ENCODE measurements around the gene PARP4. TPM values are rescaled to one million over a fixed set of nuclear protein-coding genes. Genes with fewer than 3 reads are reported as not detected.

PARP4 gene
- total RNA-seq, 4 donors from 2014 or later: 38.3 to 47.4 (median 40.6) TPM

DNA sequence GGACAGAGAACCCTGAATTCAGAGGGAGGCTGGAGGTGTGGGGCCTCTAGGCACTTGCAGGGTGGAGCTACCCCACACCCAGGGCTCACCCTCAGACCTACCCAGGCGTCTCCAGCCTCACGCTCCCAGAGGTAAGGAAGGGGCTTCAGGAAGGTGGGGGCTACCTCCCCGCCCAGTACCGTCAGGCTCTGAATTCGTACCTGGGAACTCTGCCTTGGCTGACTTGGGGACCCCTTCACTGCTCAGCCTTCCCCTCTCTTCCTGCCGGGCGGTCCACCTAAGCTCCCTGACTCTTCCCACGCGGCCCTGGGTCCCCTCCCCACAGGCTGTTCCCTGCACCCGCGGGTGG lies 28.5 kb upstream of the PARP4 start:
- peaks cover 4 to 16% (median 9%) of the 10 kb centered on the region in 4 donors for H3K4me1 ChIP-seq
- 36% methylated on average over 10 of the region's 11 CpGs for WGBS
- intact Hi-C loops (cut with DNase I): no loop called here
- peaks cover 0 to 43% (median 18%) of the 10 kb centered on the region in 4 donors for H3K27me3 ChIP-seq
- no peak for DNase-seq (ENCODE audit: extremely low spot score)
- peak overlapping the region; percentile 47 to 53 (median 50) for H3K4me3 ChIP-seq
- no peaks in the 10 kb centered on the region for H3K36me3 ChIP-seq
- H3K27ac ChIP-seq (replicated peaks in 1 of 4): no peak overlapping the region
- no peaks in the 10 kb centered on the region for H3K9me3 ChIP-seq
- TF ChIP-seq POLR2A (IDR thresholded peaks at IDR 0.05; ENCODE audit: low read depth): no peak
- no peak for TF ChIP-seq POLR2AphosphoS5 (IDR thresholded peaks at IDR 0.05)
- no peak for TF ChIP-seq EP300 (IDR thresholded peaks at IDR 0.05)
- TF ChIP-seq CTCF (IDR thresholded peaks at IDR 0.05): no peak

GRCh38 chr13:24540236-24541126 lies 27.9 kb upstream of the PARP4 start:
- DNase-seq (ENCODE audit: extremely low spot score): no peak
- WGBS: 85% methylated on average over 7 of the region's 32 CpGs
- Histone ChIP-seq H3K36me3 (no peaks in the 10 kb centered on the region), H3K9me3 (no peaks in the 10 kb centered on the region), H3K4me3 (no peak overlapping the region), H3K4me1 (peaks cover 4 to 16% (median 9%) of the 10 kb centered on the region in 4 donors), H3K27me3 (peaks cover 0 to 37% (median 18%) of the 10 kb centered on the region in 4 donors), H3K27ac (replicated peaks in 1 of 4) (no peak overlapping the region)
- TF ChIP-seq POLR2A (IDR thresholded peaks at IDR 0.05; ENCODE audit: low read depth) (no peak), EP300 (IDR thresholded peaks at IDR 0.05) (no peak), CTCF (IDR thresholded peaks at IDR 0.05) (no peak), POLR2AphosphoS5 (IDR thresholded peaks at IDR 0.05) (no peak)
- intact Hi-C loops (cut with DNase I): no loop called here

- no peak overlapping the region for H3K27ac ChIP-seq (replicated peaks in 1 of 4)
- peaks cover 4 to 16% (median 9%) of the 10 kb centered on the region in 4 donors for H3K4me1 ChIP-seq
- H3K36me3 ChIP-seq: no peaks in the 10 kb centered on the region
- 84% methylated on average over 8 of the region's 11 CpGs for WGBS
- intact Hi-C loops (cut with DNase I): no loop called here
- H3K27me3 ChIP-seq: peaks cover 0 to 34% (median 18%) of the 10 kb centered on the region in 4 donors
- no peaks in the 10 kb centered on the region for H3K9me3 ChIP-seq
- no peak overlapping the region for H3K4me3 ChIP-seq
- TF ChIP-seq EP300 (IDR thresholded peaks at IDR 0.05): no peak
- TF ChIP-seq CTCF (IDR thresholded peaks at IDR 0.05): no peak
- no peak for TF ChIP-seq POLR2A (IDR thresholded peaks at IDR 0.05; ENCODE audit: low read depth)
- TF ChIP-seq POLR2AphosphoS5 (IDR thresholded peaks at IDR 0.05): no peak
- DNase-seq (ENCODE audit: extremely low spot score): no peak
These were observed 27.1 kb upstream of the PARP4 start for GRCh38 chr13:24539500-24540165.

- Histone ChIP-seq H3K27me3 (peaks cover 0 to 19% (median 0%) of the 10 kb centered on the region in 4 donors), H3K36me3 (no peaks in the 10 kb centered on the region), H3K4me1 (no peaks in the 10 kb centered on the region), H3K9me3 (no peaks in the 10 kb centered on the region), H3K4me3 (no peak overlapping the region), H3K27ac (replicated peaks in 1 of 4) (no peak overlapping the region)
- intact Hi-C loops (cut with DNase I): no loop called here
- no peak for DNase-seq (ENCODE audit: extremely low spot score)
- WGBS: 88% methylated on average over 1 of the region's 1 CpG
- no peak for TF ChIP-seq EP300 (IDR thresholded peaks at IDR 0.05)
- no peak for TF ChIP-seq POLR2A (IDR thresholded peaks at IDR 0.05; ENCODE audit: low read depth)
- no peak for TF ChIP-seq CTCF (IDR thresholded peaks at IDR 0.05)
- no peak for TF ChIP-seq POLR2AphosphoS5 (IDR thresholded peaks at IDR 0.05)
These were observed 16.9 kb upstream of the PARP4 start for GRCh38 chr13:24529478-24529877.

All from esophagus muscularis mucosa (tissue), 4 donors.